ENCODE measurements around the gene POLG.
A peak's percentile ranks its signal among the peaks of the same experiment; 100 is the strongest.

The POLG gene

GRCh38 chr15:89370120-89370977 is 35.7 kb upstream of the POLG start:
- DNase-seq: no peak

GRCh38 chr15:89369341-89369947 is 34.8 kb upstream of the POLG start:
- DNase-seq: no peak

- DNase-seq: no peak
Observed at GRCh38 chr15:89368566-89369223, 34.1 kb upstream of the POLG start.

- no peak for DNase-seq
Observed at GRCh38 chr15:89367485-89368451, 33.1 kb upstream of the POLG start.

GRCh38 chr15:89366656-89367393 is 32.2 kb upstream of the POLG start:
- no peak for DNase-seq

- DNase-seq: no peak
Observed at GRCh38 chr15:89365462-89366065, 30.9 kb upstream of the POLG start.

- no peak for DNase-seq
Observed at GRCh38 chr15:89364741-89365450, 30.3 kb upstream of the POLG start.

- no peak for DNase-seq
Observed at GRCh38 chr15:89364341-89364740, 29.7 kb upstream of the POLG start.

- no peak for DNase-seq
Observed at GRCh38 chr15:89363770-89364169, 29.1 kb upstream of the POLG start.

GRCh38 chr15:89363133-89363532 is 28.5 kb upstream of the POLG start:
- no peak for DNase-seq

- no peak for DNase-seq
Observed at GRCh38 chr15:89362203-89363101, 27.8 kb upstream of the POLG start.

- peak in 3 of 4 experiments; percentile 16 to 39 (median 20) for DNase-seq
Observed at GRCh38 chr15:89361451-89362202, 27.0 kb upstream of the POLG start.

GRCh38 chr15:89360294-89360971 is 25.8 kb upstream of the POLG start:
- no peak for DNase-seq

- DNase-seq: no peak
Observed at GRCh38 chr15:89359471-89360293, 25.1 kb upstream of the POLG start.

GRCh38 chr15:89358755-89359439 is 24.3 kb upstream of the POLG start:
- DNase-seq: peak; percentile 61 to 75 (median 69)

- DNase-seq: no peak
Observed at GRCh38 chr15:89358435-89358754, 23.8 kb upstream of the POLG start.

Measured in activated CD4-positive, CD25-positive, alpha-beta regulatory T cell (primary cell).